ENCODE results near the gene TTLL11.

TTLL11 gene

GRCh38 chr9:121880343-121880898 is 212.7 kb downstream of the TTLL11 start:
- no peak for DNase-seq (ENCODE audit: low spot score)

- DNase-seq (ENCODE audit: low spot score): no peak
Observed at GRCh38 chr9:121878271-121878822, 214.8 kb downstream of the TTLL11 start.

DNA sequence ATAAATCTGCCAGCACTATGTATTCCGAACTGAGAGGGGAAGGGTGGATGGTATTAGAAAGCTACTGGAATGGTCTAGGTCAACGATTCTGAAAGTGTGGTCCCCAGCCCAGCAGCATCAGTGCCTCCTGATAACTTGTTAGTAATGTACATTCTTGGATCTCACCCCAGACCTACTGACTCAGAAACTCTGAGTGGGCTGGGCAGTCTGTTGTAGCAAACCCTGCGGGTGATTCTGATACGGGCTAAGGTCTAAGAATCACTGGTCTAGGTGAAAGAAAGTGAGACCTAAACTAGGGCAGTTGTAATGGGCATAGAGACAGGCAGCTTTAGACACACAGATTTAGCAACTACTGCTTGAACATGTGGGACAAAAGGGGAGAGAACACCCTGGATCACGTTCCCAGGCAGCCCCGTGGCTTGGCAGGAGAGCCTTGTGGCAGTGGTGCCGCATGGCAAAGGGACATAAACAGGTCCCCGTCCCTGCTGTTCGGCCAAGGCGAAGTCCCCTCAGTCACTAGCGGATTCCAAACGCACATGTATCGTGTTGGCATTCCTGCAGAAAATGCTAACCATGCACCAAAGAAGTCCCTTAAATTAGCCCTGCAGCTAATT is 216.3 kb downstream of the TTLL11 start:
- no peak for DNase-seq (ENCODE audit: low spot score)

DNA sequence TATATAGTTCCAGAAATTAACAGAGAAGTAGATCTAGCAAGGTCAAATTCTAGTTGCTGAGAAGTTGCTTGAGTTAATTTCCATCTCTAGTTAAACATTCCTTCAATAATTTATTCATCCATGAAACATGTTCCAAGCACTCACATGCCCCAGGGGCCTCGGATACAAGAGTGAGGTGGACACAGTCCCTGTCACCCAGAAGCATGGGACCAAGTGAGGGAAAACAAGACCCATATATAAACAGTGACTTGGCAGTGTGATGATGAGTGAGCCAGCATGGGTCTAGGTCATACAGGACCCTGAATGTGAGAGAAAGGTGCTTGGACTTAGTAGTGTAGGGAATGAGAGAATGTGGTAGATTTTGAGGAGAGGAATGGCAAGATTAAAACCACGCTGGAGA is 216.9 kb downstream of the TTLL11 start:
- no peak for DNase-seq (ENCODE audit: low spot score)

DNA sequence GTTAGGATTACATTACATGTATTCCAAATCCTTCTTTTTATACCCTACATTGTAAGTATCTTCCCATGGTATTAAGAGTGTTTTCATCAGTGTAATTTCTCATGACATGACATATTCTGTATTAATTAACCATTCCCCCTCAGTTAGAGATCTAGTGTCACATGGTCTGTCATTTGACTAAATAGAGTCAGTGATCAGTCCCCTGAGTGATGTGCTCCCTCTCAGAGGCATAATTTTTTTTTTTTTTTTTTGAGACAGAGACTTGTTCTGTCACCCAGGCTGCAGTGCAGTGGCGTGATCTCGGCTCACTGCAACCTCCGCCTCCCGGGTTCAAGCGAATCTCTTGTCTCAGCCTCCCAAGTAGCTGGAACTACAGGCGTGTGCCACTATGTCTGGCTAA is 218.6 kb downstream of the TTLL11 start:
- no peak for DNase-seq (ENCODE audit: low spot score)

DNA sequence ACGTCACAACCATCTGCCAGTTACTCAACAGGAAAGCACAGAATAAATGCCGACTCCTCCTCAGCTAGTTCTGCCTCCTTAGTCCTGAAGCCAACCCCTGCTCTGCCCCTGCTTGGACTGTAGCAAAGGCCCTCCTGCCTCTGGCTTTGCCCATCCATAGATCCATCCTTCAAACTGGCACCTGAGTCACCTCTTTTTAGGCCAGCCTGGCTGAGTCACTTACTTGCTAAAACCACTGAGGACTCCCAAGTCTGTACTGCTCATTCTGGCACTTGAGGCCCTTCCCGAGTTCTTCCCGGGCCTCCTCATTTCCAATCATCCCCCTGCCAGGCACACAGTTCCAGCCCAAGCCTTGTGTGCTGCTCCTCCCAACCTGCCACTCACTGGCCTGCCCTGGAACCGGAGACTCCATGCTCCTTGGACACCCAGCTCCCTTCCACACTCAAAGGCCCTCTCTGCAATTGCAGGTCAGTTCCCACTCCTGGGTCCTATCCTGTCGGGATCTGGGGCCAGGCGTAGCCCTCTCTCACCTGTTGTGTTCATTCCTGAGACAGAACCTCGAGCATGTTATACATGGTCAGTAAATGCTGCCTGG is 221.6 kb downstream of the TTLL11 start:
- DNase-seq (ENCODE audit: low spot score): no peak

DNA sequence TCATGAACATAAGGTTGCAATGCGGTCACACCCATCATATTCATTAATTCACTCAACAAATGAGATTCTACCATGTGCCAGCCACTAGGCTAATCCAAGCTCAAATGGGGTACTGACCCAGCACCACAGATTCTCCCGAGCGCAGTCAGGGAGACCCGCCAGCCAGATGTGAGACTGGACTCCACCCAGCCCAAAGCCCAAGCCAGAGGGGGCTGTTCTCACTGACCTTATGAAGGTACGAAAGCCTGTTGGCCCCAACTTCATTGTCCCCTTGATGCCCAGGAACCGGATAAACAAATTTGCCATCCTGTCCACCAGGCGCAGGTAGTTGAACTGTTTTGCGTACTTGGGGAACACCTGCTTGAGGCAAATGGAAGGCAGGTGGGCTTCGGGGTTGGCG is 222.8 kb downstream of the TTLL11 start:
- DNase-seq (ENCODE audit: low spot score): no peak

DNA sequence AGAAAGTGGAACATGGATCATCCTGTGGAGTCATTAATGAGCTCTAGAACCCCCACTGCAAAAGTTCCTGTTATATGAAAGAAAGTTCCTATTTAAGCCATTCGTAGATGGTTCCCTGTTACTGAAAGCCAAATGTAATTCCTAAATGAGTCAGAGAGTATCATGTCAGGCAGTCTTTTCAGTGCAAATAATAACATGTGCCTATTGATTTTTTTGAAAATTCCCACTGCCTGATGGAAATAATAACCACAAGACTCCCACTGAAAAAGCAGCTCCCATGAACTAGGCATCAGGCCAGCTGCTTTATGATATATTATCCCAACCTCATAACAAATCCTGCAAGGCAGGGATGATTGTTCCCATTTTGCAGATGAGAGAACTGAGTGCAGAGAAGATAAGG is 224.5 kb downstream of the TTLL11 start:
- no peak for DNase-seq (ENCODE audit: low spot score)

DNA sequence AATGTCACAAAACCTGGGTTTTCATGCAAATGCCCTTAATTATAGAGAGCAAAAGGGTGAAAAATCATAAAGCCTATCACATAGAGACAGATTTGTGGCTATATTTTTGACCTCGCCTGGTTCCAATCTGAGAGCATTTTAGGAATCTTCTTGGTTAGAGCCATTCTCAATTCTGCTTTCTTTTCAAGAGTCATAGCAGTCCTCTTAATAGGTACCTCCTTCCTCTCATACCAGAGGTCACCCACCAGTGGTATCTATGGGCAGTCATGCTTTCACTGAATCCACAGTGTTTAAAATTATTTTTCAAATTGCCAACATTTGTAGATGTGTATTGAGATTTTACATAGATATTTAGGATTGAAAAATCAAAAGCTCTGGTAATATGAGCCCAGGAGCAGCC is 226.2 kb downstream of the TTLL11 start:
- no peak for DNase-seq (ENCODE audit: low spot score)

DNA sequence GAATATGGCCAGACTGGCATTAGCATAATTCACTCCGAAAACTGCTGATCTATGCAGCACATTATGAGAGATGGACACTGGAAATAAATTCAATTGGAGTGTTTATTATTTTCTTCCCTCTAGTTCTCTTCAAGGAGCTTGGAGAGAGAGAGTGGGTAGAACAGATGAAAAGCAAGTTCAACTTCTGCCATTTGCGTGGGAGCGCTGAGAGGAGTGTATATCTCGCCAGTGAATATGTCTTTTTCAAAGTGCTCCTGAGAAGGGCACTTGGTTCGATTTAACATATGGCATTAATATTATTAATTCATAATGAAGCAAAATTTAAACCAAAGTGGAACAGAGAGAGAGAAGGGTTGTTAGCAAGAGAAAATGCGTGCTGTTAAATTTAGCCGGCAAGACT is 227.2 kb downstream of the TTLL11 start:
- DNase-seq (ENCODE audit: low spot score): no peak

DNA sequence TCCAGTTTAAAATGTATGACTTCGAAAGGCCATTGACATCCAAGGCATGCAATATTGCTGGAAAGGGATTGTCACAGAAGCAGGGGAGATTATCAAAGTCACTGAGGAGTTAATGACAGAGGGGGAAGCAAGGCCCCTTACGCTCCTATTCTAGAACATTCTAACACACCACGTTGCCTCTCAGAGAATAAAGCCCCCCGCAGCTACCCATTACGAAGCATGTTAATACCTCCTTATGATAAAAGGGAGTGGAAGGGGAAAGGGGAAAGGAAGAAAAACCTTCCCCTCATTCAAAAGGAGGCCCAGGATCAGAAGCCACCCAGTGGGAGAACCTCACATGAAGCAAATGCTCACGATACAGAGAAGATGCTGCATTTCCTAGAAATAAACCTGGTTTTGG is 228.0 kb downstream of the TTLL11 start:
- DNase-seq (ENCODE audit: low spot score): no peak

GRCh38 chr9:121863955-121864354 is 229.2 kb downstream of the TTLL11 start:
- no peak for DNase-seq (ENCODE audit: low spot score)

DNA sequence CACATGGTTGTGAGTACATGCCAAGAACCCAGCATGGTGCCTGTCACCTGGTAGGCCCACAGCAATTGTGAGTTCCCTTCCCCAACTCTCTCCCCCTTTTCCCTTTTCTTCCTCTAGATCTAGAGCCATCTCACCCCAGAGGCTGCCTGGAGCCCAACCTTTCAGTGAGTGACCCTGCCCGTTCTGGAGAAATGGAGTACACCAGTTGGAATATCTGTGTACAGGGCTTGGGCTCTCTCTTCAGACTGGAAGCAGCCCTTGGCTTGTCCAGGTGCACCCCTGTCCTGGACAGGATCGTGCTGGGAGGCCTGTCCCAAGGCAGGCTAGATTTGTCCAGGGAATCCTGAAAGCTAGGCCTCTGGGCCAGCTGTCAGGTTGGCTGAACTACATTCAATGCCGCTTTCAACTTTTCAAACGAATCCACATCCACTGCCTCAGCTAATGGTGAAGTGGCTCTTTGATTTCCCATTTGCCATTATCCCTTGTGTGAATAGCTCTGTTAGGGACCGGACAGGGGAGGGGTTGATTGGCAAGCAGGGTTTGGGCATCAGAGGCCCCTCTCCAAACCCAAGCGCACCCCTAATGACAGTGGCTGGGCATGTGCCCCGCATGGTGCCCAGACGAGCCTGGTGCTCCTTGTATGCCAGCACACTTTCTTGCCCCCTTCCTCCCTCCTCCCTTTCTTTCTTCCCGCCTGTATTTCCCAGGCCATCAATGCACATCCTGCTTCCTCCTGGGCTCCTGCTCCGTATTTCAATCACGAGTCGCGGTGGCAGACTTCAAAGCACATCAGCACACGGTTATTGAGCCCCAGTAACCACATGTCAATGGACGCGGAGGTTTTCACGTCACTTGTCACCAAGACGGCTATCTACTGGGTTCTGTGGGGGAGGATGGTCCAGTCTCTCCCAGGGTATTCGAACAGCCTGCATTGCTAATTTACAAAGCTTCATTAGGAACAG is 230.5 kb downstream of the TTLL11 start:
- DNase-seq (ENCODE audit: low spot score): no peak

DNA sequence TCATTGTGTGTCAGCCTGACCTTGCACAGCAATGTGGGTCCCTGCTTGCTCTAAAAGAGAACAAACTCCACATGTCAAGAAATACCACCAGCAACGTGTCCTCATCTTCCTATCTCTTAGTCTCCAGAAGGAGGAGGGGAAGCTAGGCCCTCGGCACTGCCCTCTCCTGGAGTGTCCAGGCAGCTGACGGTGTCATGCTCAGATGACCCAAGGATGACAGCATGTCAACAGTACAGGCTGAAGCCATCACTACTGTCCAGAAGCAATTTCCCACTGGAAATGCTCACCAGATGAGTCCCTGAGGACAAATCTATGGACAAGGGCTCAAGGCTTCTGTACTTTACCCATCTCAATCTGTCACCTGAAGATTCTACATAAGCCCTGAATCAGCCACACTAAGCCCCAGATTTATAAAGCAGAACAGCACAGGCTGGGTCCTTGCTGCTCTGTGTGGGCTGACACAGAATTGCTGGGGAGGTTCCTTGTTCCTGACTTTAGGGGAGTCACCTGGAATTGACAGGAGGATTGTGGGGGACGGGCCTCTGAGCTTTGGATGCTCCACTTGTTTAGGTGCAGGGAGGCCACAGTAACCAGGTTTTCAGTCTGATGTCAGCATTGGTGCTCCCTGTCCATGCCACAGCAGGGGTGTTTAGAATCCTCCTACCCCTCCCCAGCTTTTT is 231.5 kb downstream of the TTLL11 start:
- no peak for DNase-seq (ENCODE audit: low spot score)

GRCh38 chr9:121860744-121861143 is 232.4 kb downstream of the TTLL11 start:
- DNase-seq (ENCODE audit: low spot score): no peak

- no peak for DNase-seq (ENCODE audit: low spot score)
Observed at GRCh38 chr9:121860213-121860612, 232.9 kb downstream of the TTLL11 start.

DNA sequence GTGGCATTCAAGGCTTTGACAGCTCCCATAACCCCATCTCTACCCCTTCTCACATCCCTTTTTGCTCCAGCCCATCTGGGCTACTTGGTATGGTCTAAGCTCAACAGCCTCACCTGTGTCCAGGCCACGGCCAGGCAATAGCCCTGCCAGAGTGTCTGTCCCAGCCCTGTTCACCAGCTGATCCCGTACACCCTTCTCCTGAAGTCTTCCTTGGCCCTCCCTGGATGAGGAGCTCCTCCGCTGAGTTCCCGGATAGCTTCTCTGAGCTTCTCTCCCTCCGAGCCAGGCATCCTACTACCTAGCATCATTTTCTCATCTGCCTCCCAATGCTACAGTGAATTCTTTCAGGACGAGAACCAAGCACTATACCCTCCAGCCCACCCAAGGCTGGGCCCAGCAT is 233.5 kb downstream of the TTLL11 start:
- DNase-seq (ENCODE audit: low spot score): no peak

- DNase-seq (ENCODE audit: low spot score): no peak
Observed at GRCh38 chr9:121858788-121859187, 234.3 kb downstream of the TTLL11 start.

- no peak for DNase-seq (ENCODE audit: low spot score)
Observed at GRCh38 chr9:121857928-121858327, 235.2 kb downstream of the TTLL11 start.

GRCh38 chr9:121855476-121855875 is 237.6 kb downstream of the TTLL11 start:
- no peak for DNase-seq (ENCODE audit: low spot score)

DNA sequence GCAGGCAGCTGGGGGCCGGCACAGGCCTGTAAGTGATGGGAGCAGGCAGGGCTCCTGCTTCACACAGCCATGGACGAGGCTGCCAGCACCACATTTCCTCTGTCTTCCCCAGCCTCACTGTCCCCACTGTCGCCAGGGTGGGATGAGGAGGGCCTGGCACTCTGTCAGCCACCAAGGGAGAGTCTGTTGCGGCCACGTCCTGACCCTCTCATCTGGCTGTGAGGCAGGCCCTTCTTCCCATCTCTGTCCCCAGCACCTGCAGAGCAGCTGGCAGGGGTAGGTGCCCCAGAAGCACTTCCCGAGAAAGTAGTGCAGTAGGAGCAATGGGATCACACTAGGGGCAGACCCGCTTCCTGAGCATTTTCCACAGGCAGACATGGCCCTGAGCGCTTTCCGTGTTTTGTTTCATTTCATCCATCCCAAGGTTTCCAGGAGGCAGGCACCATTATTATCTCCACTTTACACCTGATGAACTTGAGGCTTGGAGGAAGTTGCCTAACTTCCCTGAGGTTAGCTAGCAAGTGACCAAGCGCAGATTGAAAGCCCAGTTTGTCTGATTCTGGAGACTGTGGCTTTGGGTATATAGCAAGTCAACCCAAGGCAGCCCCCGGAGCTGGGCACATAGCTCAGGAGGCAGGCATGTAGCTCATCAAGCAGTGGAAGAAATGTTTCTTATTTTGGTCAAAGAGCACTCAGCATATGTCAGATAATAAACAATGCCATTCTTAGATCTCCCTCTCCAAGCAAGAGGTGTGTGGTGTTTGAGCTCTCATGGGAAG is 239.3 kb downstream of the TTLL11 start:
- no peak for DNase-seq (ENCODE audit: low spot score)

Measured in LoVo (cell line).